GM19035 (cell line): ENCODE results near the gene GRIK3.

Experiments
- ATAC-seq: cut with Tn5 transposase; IDR thresholded peaks from one replicate; pipeline ENCODE4 v1.9.1; 2021; ENCODE audit not compliant: unreplicated experiment

The GRIK3 gene

GRCh38 chr1:36796106-36796590, 238.2 kb downstream of the GRIK3 start:
- ATAC-seq: no peak

GRCh38 chr1:36794460-36794859, 239.9 kb downstream of the GRIK3 start:
- no peak for ATAC-seq

GRCh38 chr1:36793452-36793851, 240.9 kb downstream of the GRIK3 start:
- no peak for ATAC-seq

GRCh38 chr1:36792292-36792691, 242.0 kb downstream of the GRIK3 start:
- no peak for ATAC-seq

- no peak for ATAC-seq
These were observed 244.1 kb downstream of the GRIK3 start for GRCh38 chr1:36790191-36790590.

- ATAC-seq: no peak
These were observed 244.8 kb downstream of the GRIK3 start for GRCh38 chr1:36789535-36789934.

GRCh38 chr1:36787312-36787913, 246.9 kb downstream of the GRIK3 start:
- ATAC-seq: no peak

GRCh38 chr1:36786425-36786824, 247.9 kb downstream of the GRIK3 start:
- ATAC-seq: no peak

- ATAC-seq: no peak
These were observed 250.0 kb downstream of the GRIK3 start for GRCh38 chr1:36784147-36784859.

- ATAC-seq: no peak
These were observed 250.8 kb downstream of the GRIK3 start for GRCh38 chr1:36783475-36783874.

GRCh38 chr1:36782785-36783184, 251.5 kb downstream of the GRIK3 start:
- no peak for ATAC-seq

- ATAC-seq: no peak
These were observed 252.2 kb downstream of the GRIK3 start for GRCh38 chr1:36782085-36782484.

- no peak for ATAC-seq
These were observed 253.2 kb downstream of the GRIK3 start for GRCh38 chr1:36781098-36781497.

- no peak for ATAC-seq
These were observed 255.6 kb downstream of the GRIK3 start for GRCh38 chr1:36778740-36779139.

GRCh38 chr1:36776948-36777831, 257.1 kb downstream of the GRIK3 start:
- no peak for ATAC-seq

GRCh38 chr1:36776256-36776655, 258.1 kb downstream of the GRIK3 start:
- no peak for ATAC-seq

- ATAC-seq: no peak
These were observed 258.6 kb downstream of the GRIK3 start for GRCh38 chr1:36775716-36776115.

- no peak for ATAC-seq
These were observed 260.3 kb downstream of the GRIK3 start for GRCh38 chr1:36773827-36774541.

- no peak for ATAC-seq
These were observed 261.4 kb downstream of the GRIK3 start for GRCh38 chr1:36772647-36773495.

GRCh38 chr1:36771660-36772284, 262.5 kb downstream of the GRIK3 start:
- no peak for ATAC-seq
